Liver (tissue), 9 donors: ENCODE measurements around the gene CCDC137. TPM values are rescaled to one million over a fixed set of nuclear protein-coding genes. Genes with fewer than 3 reads are reported as not detected.

Experiments used
- DNase-seq: peaks from one replicate; pipeline ENCODE4 v3.0.0-alpha.2; 2017; ENCODE audit warnings: low spot score
- H3K27ac ChIP-seq, 2 donors: one replicate each; pipeline ENCODE4 v1.7.0; 2013; ENCODE audit warnings: inconsistent platforms in 2 of 2, low read length in 2 of 2, control low read depth in 1 of 2, low read depth in 1 of 2, mild to moderate bottlenecking in 1 of 2
- H3K27me3 ChIP-seq, 4 donors: one replicate each; pipeline versions ENCODE4 v1.6.1 to v1.7.0; 2013; ENCODE audit warnings: low read length in 3 of 4, inconsistent platforms in 1 of 4, mild to moderate bottlenecking in 1 of 4, moderate library complexity in 1 of 4; ENCODE audit not compliant: control insufficient read depth in 4 of 4, insufficient read depth in 4 of 4
- H3K36me3 ChIP-seq, 4 donors: one replicate each; pipeline versions ENCODE4 v1.6.1 to v1.7.0; 2013; ENCODE audit warnings: low read length in 3 of 4, mild to moderate bottlenecking in 3 of 4, low read depth in 1 of 4, moderate library complexity in 1 of 4; ENCODE audit not compliant: control insufficient read depth in 4 of 4, insufficient read depth in 3 of 4
- H3K4me1 ChIP-seq, 4 donors: one replicate each; pipeline versions ENCODE4 v1.6.1 to v1.7.0; 2013; ENCODE audit warnings: low read length in 3 of 4, mild to moderate bottlenecking in 3 of 4, moderate library complexity in 1 of 4; ENCODE audit not compliant: control insufficient read depth in 4 of 4, insufficient read depth in 4 of 4
- H3K4me3 ChIP-seq, 3 donors: one replicate each; pipeline versions ENCODE4 v1.6.1 to v1.7.0; 2013; ENCODE audit warnings: low read length in 3 of 3, control low read depth in 1 of 3, low read depth in 1 of 3, mild to moderate bottlenecking in 1 of 3
- H3K9ac ChIP-seq, 2 donors: one replicate each; pipeline ENCODE4 v1.7.0; 2013; ENCODE audit warnings: low read length in 2 of 2, mild to moderate bottlenecking in 2 of 2, moderate library complexity in 2 of 2, control low read depth in 1 of 2, low read depth in 1 of 2
- H3K9me3 ChIP-seq, 4 donors: one replicate each; pipeline versions ENCODE4 v1.6.1 to v1.7.0; 2013; ENCODE audit warnings: low read length in 3 of 4; ENCODE audit not compliant: control insufficient read depth in 4 of 4
- EGR1 ChIP-seq, 2 donors: IDR thresholded peaks; 2 replicates each; pipeline ENCODE4 v1.6.1; 2016 to 2018; ENCODE audit warnings: antibody characterized with exemption in 2 of 2, low read depth in 2 of 2
- FOXA1 ChIP-seq: IDR thresholded peaks from 2 replicates; pipeline ENCODE4 v1.6.1; 2016; ENCODE audit warnings: antibody characterized with exemption
- FOXA2 ChIP-seq: IDR thresholded peaks from 2 replicates; pipeline ENCODE4 v1.6.1; 2016; ENCODE audit warnings: antibody characterized with exemption
- GABPA ChIP-seq, 2 donors: IDR thresholded peaks in 1 of 2; conservative IDR thresholded peaks in 1 of 2; 2 replicates each; pipeline ENCODE4 v1.6.1; 2016; ENCODE audit warnings: antibody characterized with exemption in 2 of 2, mild to moderate bottlenecking in 1 of 2, moderate library complexity in 1 of 2
- HNF4A ChIP-seq, 2 donors: conservative IDR thresholded peaks; 2 replicates each; pipeline ENCODE4 v1.6.1; 2016; ENCODE audit warnings: antibody characterized with exemption in 2 of 2, mild to moderate bottlenecking in 2 of 2
- HNF4G ChIP-seq: IDR thresholded peaks from 2 replicates; pipeline ENCODE4 v1.6.1; 2016; ENCODE audit warnings: antibody characterized with exemption
- JUND ChIP-seq, 2 donors: IDR thresholded peaks; 2 replicates each; pipeline ENCODE4 v1.6.1; 2016; ENCODE audit warnings: antibody characterized with exemption in 2 of 2
- NR2F2 ChIP-seq: IDR thresholded peaks from 2 replicates; pipeline ENCODE4 v1.6.1; 2016; ENCODE audit warnings: antibody characterized with exemption
- RAD21 ChIP-seq, 2 donors: IDR thresholded peaks; 2 replicates each; pipeline ENCODE4 v1.6.1; 2016; ENCODE audit warnings: antibody characterized with exemption in 2 of 2, mild to moderate bottlenecking in 2 of 2
- RXRA ChIP-seq, 2 donors: IDR thresholded peaks; 2 replicates each; pipeline ENCODE4 v1.6.1; 2017 to 2018; ENCODE audit warnings: antibody characterized with exemption in 2 of 2, mild to moderate bottlenecking in 1 of 2
- SP1 ChIP-seq: IDR thresholded peaks from 2 replicates; pipeline ENCODE4 v1.6.1; 2018; ENCODE audit warnings: antibody characterized with exemption, mild to moderate bottlenecking
- TAF1 ChIP-seq: conservative IDR thresholded peaks from 2 replicates; pipeline ENCODE4 v1.6.1; 2016; ENCODE audit warnings: antibody characterized with exemption, mild to moderate bottlenecking
- YY1 ChIP-seq: IDR thresholded peaks from 2 replicates; pipeline ENCODE4 v1.6.1; 2016; ENCODE audit warnings: antibody characterized with exemption, mild to moderate bottlenecking
- WGBS: extraction: QIAGEN DNeasy Blood & Tissue Kit; methylation state at CpG from one replicate; pipeline ENCODE4 v1.1.7; 2013; 5-methylcytosine and 5-hydroxymethylcytosine counted together
- polyA plus RNA-seq, 2 donors: library from polyadenylated mRNA; stranded (reverse) in 1 of 2; unstranded in 1 of 2; fragments of 200-250 nt in 1 of 2; fragments of >200 nt in 1 of 2; fragmentation: Nextera tagmentation in 1 of 2; extraction: Ambion mirVana in 1 of 2; gene quantifications; one replicate each; pipeline versions ENCODE4 v1.2.1 to v1.2.3, GENCODE V29; 2013 to 2015
- total RNA-seq, 2 donors: library from RNA; depleted of rRNA; stranded (reverse); fragments of >200 nt; gene quantifications; one replicate each; pipeline ENCODE4 v1.2.3, GENCODE V29; 2014
- TF ChIP-seq, protein P1 (sequence below): IDR thresholded peaks from 2 replicates; pipeline ENCODE4 v1.6.1; 2016; ENCODE audit warnings: antibody characterized with exemption, mild to moderate bottlenecking
- TF ChIP-seq, protein P2 (sequence below): IDR thresholded peaks from 2 replicates; pipeline ENCODE4 v1.6.1; 2016; ENCODE audit warnings: antibody characterized with exemption
- TF ChIP-seq, protein P3 (sequence below): IDR thresholded peaks from 2 replicates; pipeline ENCODE4 v1.6.1; 2016; ENCODE audit warnings: antibody characterized with exemption
- TF ChIP-seq, protein P4 (sequence below): fragments of 150-350 bp; IDR thresholded peaks from 2 replicates; pipeline ENCODE4 v1.5.1; 2017; ENCODE audit warnings: improper control_type of control experiment, low read depth, low read length; ENCODE audit not compliant: missing input control
- donor health status: healthy.
- donor health status: healthy.
- donor health status: healthy.
- donor health status: healthy.
- donor health status: healthy.

The CCDC137 gene
- total and polyA plus RNA-seq, 4 donors, result 4.3 to 6.9 (median 5.2) TPM

DNA sequence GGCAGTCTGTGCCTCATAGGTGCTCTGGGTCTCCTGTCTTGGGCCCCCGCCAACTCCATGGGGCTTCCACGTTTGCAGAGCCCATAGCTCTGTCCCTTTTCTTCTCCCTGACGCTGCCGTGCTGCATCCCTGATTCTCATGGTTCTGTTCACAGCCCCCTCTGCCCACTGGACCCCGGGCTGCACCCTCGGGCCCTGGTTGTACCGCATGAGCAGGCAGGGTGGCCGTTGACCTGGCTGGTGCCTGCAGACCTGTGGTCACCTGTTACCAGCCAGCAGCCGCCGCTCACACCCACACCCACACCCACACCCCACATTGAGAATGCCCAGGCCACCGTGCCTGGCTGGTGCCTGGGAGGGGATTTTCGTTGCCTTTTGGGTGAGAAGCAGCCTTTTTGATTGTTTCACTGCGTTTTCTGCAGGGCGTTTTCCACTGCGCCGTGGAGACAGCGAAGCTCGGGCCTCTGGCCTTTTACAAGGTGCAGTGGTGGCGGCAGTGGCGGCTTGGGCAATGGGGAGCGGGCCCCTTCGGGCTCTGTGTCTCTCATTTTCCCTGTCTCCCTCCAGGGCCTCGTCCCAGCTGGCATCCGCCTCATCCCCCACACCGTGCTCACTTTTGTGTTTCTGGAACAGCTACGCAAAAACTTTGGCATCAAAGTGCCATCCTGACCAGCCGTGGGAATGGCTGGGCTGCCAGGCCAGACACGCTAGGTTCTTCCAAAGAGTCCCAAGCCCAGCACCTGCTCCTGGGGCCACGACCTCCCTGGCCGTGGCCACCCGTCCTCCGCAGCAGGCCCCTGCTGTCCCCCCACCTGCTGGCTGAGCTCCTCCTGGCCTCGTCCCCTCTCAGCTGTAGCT lies 53.1 kb downstream of the CCDC137 start:
- DNase-seq, result no peak
- H3K27ac ChIP-seq, result no peak overlapping the region
- no peaks in the 10 kb centered on the region for H3K9me3 ChIP-seq
- H3K36me3 ChIP-seq, result peaks cover 0 to 7% (median 4%) of the 10 kb centered on the region in 4 donors
- no peak overlapping the region for H3K9ac ChIP-seq
- H3K27me3 ChIP-seq, result no peaks in the 10 kb centered on the region
- WGBS, result 66% methylated on average over 32 of the region's 33 CpGs
- H3K4me3 ChIP-seq, result no peak overlapping the region
- peaks cover 12 to 58% (median 41%) of the 10 kb centered on the region in 4 donors for H3K4me1 ChIP-seq
- TF ChIP-seq NR2F2 (no peak), FOXA1 (no peak), YY1 (no peak), JUND (IDR thresholded peaks at IDR 0.05) (no peak)

DNA sequence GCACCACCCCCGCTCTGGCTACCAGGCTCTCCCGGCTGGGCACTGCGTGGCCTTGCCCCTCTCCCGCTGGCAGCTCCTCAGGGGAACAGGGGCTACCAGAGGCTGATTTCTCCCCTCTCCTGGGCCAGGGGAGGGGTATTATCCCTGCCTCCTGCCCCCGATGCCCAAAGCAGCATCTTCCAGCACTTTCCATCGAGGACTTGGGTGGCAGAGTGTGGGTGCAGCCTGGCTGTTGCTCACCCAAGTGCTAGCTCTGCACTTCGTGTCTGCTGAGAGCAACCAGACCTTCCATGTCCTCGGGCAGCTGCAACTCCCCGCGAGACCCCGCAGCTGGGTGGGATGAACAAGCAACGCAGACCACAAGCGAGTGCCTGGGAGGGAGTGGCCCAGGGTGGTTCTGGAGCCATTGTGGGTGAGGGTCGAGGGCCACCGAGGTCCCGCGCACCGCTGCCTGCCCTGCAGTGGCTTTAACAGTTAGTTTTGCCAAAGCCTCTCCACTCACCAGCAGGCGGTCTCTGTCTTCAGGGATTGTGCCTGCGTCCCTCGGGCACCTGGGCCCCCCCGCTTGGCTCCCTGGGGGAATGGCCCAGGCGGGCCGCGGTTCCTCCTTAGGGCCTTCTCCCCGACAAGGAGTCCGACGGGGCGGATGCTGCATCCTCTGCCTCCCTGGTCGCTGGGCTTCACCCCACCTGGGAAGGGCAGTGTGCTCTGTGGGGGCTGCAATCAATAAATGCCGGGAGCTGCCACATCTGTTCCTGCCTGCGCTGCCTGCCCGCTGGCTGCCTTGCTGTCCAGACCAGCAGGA lies 53.9 kb downstream of the CCDC137 start:
- no peak overlapping the region for H3K27ac ChIP-seq
- DNase-seq, result no peak
- no peak overlapping the region for H3K9ac ChIP-seq
- H3K4me1 ChIP-seq, result peaks cover 10 to 51% (median 36%) of the 10 kb centered on the region in 4 donors
- peaks cover 0 to 7% (median 4%) of the 10 kb centered on the region in 4 donors for H3K36me3 ChIP-seq
- no peaks in the 10 kb centered on the region for H3K27me3 ChIP-seq
- no peak overlapping the region for H3K4me3 ChIP-seq
- TF ChIP-seq GABPA (IDR thresholded peaks at IDR 0.05 in 1 of 2, conservative IDR thresholded peaks at IDR 0.05 in 1 of 2), result no peak
- TF ChIP-seq RXRA (IDR thresholded peaks at IDR 0.05), result no peak
- no peak for TF ChIP-seq YY1
- no peak for TF ChIP-seq RAD21 (IDR thresholded peaks at IDR 0.05)
- TF ChIP-seq FOXA2, result no peak
- no peak for TF ChIP-seq JUND (IDR thresholded peaks at IDR 0.05)
- no peak for TF ChIP-seq HNF4G
- TF ChIP-seq, protein P1, sequence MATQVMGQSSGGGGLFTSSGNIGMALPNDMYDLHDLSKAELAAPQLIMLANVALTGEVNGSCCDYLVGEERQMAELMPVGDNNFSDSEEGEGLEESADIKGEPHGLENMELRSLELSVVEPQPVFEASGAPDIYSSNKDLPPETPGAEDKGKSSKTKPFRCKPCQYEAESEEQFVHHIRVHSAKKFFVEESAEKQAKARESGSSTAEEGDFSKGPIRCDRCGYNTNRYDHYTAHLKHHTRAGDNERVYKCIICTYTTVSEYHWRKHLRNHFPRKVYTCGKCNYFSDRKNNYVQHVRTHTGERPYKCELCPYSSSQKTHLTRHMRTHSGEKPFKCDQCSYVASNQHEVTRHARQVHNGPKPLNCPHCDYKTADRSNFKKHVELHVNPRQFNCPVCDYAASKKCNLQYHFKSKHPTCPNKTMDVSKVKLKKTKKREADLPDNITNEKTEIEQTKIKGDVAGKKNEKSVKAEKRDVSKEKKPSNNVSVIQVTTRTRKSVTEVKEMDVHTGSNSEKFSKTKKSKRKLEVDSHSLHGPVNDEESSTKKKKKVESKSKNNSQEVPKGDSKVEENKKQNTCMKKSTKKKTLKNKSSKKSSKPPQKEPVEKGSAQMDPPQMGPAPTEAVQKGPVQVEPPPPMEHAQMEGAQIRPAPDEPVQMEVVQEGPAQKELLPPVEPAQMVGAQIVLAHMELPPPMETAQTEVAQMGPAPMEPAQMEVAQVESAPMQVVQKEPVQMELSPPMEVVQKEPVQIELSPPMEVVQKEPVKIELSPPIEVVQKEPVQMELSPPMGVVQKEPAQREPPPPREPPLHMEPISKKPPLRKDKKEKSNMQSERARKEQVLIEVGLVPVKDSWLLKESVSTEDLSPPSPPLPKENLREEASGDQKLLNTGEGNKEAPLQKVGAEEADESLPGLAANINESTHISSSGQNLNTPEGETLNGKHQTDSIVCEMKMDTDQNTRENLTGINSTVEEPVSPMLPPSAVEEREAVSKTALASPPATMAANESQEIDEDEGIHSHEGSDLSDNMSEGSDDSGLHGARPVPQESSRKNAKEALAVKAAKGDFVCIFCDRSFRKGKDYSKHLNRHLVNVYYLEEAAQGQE, result no peak
- no peak for TF ChIP-seq NR2F2
- TF ChIP-seq, protein P2, sequence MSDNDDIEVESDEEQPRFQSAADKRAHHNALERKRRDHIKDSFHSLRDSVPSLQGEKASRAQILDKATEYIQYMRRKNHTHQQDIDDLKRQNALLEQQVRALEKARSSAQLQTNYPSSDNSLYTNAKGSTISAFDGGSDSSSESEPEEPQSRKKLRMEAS, result no peak
- no peak for TF ChIP-seq TAF1
- no peak for TF ChIP-seq FOXA1
- no peak for TF ChIP-seq HNF4A (conservative IDR thresholded peaks at IDR 0.05)
- TF ChIP-seq SP1, result no peak
- TF ChIP-seq, protein P3, sequence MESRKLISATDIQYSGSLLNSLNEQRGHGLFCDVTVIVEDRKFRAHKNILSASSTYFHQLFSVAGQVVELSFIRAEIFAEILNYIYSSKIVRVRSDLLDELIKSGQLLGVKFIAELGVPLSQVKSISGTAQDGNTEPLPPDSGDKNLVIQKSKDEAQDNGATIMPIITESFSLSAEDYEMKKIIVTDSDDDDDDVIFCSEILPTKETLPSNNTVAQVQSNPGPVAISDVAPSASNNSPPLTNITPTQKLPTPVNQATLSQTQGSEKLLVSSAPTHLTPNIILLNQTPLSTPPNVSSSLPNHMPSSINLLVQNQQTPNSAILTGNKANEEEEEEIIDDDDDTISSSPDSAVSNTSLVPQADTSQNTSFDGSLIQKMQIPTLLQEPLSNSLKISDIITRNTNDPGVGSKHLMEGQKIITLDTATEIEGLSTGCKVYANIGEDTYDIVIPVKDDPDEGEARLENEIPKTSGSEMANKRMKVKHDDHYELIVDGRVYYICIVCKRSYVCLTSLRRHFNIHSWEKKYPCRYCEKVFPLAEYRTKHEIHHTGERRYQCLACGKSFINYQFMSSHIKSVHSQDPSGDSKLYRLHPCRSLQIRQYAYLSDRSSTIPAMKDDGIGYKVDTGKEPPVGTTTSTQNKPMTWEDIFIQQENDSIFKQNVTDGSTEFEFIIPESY, result no peak
- no peak for TF ChIP-seq EGR1 (IDR thresholded peaks at IDR 0.05; ENCODE audit: low read depth in 2 of 2)
- TF ChIP-seq, protein P4, sequence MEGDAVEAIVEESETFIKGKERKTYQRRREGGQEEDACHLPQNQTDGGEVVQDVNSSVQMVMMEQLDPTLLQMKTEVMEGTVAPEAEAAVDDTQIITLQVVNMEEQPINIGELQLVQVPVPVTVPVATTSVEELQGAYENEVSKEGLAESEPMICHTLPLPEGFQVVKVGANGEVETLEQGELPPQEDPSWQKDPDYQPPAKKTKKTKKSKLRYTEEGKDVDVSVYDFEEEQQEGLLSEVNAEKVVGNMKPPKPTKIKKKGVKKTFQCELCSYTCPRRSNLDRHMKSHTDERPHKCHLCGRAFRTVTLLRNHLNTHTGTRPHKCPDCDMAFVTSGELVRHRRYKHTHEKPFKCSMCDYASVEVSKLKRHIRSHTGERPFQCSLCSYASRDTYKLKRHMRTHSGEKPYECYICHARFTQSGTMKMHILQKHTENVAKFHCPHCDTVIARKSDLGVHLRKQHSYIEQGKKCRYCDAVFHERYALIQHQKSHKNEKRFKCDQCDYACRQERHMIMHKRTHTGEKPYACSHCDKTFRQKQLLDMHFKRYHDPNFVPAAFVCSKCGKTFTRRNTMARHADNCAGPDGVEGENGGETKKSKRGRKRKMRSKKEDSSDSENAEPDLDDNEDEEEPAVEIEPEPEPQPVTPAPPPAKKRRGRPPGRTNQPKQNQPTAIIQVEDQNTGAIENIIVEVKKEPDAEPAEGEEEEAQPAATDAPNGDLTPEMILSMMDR, result no peak
- WGBS, result 89% methylated on average over 33 of the region's 33 CpGs
- H3K9me3 ChIP-seq, result no peaks in the 10 kb centered on the region
